HCT116 (cell line): ENCODE measurements around the gene ALG1. TPM values are rescaled to one million over a fixed set of nuclear protein-coding genes. Genes with fewer than 3 reads are reported as not detected.

Experiments
- ATAC-seq: fragments of 200-7000 bp; cut with Tn5 transposase; 2 replicates; pipeline ENCODE4 v1.9.1; 2020; ENCODE audit warnings: mild to moderate bottlenecking, moderate library complexity
- BruUV-seq: library from RNA; stranded (reverse); fragments of 400-500 nt; replicated peaks from 2 replicates; lab custom pipeline; 2021; lab: Mats Ljungman, UMichigan
- CTCF ChIA-PET: fragments of 300-600 bp; sonication (Branson Sonifier 250); formaldehyde crosslinking; loops from one replicate; lab custom pipeline; 2021; ENCODE audit warnings: antibody characterized with exemption; lab: Charles Lee
- POLR2A ChIA-PET: fragments of 300-600, 350-600 bp; sonication (Branson Sonifier 250); formaldehyde crosslinking; loops from one replicate; lab custom pipeline; 2021; ENCODE audit warnings: antibody characterized with exemption; lab: Charles Lee
- RAD21 ChIA-PET, 2 experiments: fragments of 300-600 bp; sonication (Branson Sonifier 250); formaldehyde crosslinking; loops; one replicate each; lab custom pipeline; 2023; ENCODE audit warnings: low total read pairs in 2 of 2; ENCODE audit not compliant: uncharacterized antibody in 2 of 2, unreplicated experiment in 2 of 2, low non-redundant PET in 1 of 2; lab: Charles Lee
- DNase-seq: peaks from one replicate; pipeline ENCODE4 v3.0.0-alpha.2; 2010; ENCODE audit warnings: low read depth, low spot score
- H2AFZ ChIP-seq: fragments of 200-600 bp; shearing (Covaris generic), sonication (generic); 2 replicates; pipeline ENCODE4 v1.6.1; 2017; ENCODE audit warnings: low read depth, mixed run types, mixed read lengths, antibody characterized with exemption, low read length; ENCODE audit not compliant: poor library complexity, severe bottlenecking
- H3K27ac ChIP-seq: 2 replicates; pipeline ENCODE4 v1.5.1; 2012; ENCODE audit warnings: low read depth, low read length
- H3K27me3 ChIP-seq: fragments of 200-600 bp; sonication (generic); 2 replicates; pipeline ENCODE4 v1.6.1; 2016; ENCODE audit warnings: mixed run types, low read length, mixed read lengths; ENCODE audit not compliant: insufficient read depth
- H3K36me3 ChIP-seq, 2 experiments: fragments of 200-500 bp in 1 of 2; fragments of 200-600 bp in 1 of 2; sonication (Bioruptor generic) in 1 of 2; sonication (generic) in 1 of 2; 2 replicates each; pipeline versions ENCODE4 v1.5.1 to v1.6.1; 2014 to 2016; ENCODE audit warnings: low read length in 2 of 2, inconsistent platforms in 1 of 2, mixed read lengths in 1 of 2, mixed run types in 1 of 2; ENCODE audit not compliant: insufficient read depth in 2 of 2, control insufficient read depth in 1 of 2
- H3K4me1 ChIP-seq, 2 experiments: fragments of 200-600 bp in 1 of 2; sonication (generic) in 1 of 2; 2 replicates each; pipeline versions ENCODE4 v1.5.1 to v1.6.1; 2012 to 2017; ENCODE audit warnings: low read length in 2 of 2, inconsistent platforms in 1 of 2, mild to moderate bottlenecking in 1 of 2, mixed read lengths in 1 of 2, mixed run types in 1 of 2, moderate library complexity in 1 of 2; ENCODE audit not compliant: insufficient read depth in 2 of 2, control insufficient read depth in 1 of 2
- H3K4me2 ChIP-seq: fragments of 200-600 bp; sonication (generic); 2 replicates; pipeline ENCODE4 v1.6.1; 2017; ENCODE audit warnings: mixed run types, low read length, mixed read lengths
- H3K4me3 ChIP-seq, 2 experiments: fragments of 200-600 bp in 1 of 2; sonication (generic) in 1 of 2; replicated peaks in 1 of 2; 2 replicates each; pipeline ENCODE4 v1.5.1; 2011 to 2016; ENCODE audit warnings: low read length in 2 of 2, control low read depth in 1 of 2, low read depth in 1 of 2, mild to moderate bottlenecking in 1 of 2, mixed read lengths in 1 of 2, mixed run types in 1 of 2
- H3K79me2 ChIP-seq: fragments of 200-600 bp; sonication (generic); 2 replicates; pipeline ENCODE4 v1.6.1; 2017; ENCODE audit warnings: mild to moderate bottlenecking, mixed run types, low read length, moderate library complexity, mixed read lengths; ENCODE audit not compliant: insufficient read depth
- H3K9ac ChIP-seq: fragments of 200-600 bp; sonication (generic); 2 replicates; pipeline ENCODE4 v1.6.1; 2016; ENCODE audit warnings: low read length, mixed read lengths
- H3K9me2 ChIP-seq: fragments of 200-600 bp; sonication (generic), shearing (Covaris generic); 2 replicates; pipeline ENCODE4 v1.6.1; 2017; ENCODE audit warnings: mixed run types, mild to moderate bottlenecking, moderate library complexity; ENCODE audit not compliant: insufficient read depth
- H3K9me3 ChIP-seq, 2 experiments: fragments of 200-500 bp in 1 of 2; fragments of 200-600 bp in 1 of 2; sonication (Bioruptor generic) in 1 of 2; sonication (generic) in 1 of 2; 2 replicates each; pipeline ENCODE4 v1.6.1; 2014 to 2017; ENCODE audit warnings: low read length in 2 of 2, mixed read lengths in 2 of 2, inconsistent platforms in 1 of 2, low read depth in 1 of 2, mild to moderate bottlenecking in 1 of 2, mixed run types in 1 of 2, moderate library complexity in 1 of 2; ENCODE audit not compliant: control insufficient read depth in 1 of 2, insufficient read depth in 1 of 2
- H4K20me1 ChIP-seq: fragments of 200-600 bp; sonication (generic), shearing (Covaris generic); 2 replicates; pipeline ENCODE4 v1.6.1; 2017; ENCODE audit warnings: mixed run types, mild to moderate bottlenecking, moderate library complexity; ENCODE audit not compliant: insufficient read depth
- CTCF ChIP-seq, 3 experiments: fragments of 200-600 bp in 1 of 3; sonication (generic) in 1 of 3; IDR thresholded peaks in 2 of 3; conservative IDR thresholded peaks in 1 of 3; 2 replicates each; pipeline ENCODE4 v1.5.1; 2012 to 2017; ENCODE audit warnings: low read depth in 2 of 3, low read length in 2 of 3, antibody characterized with exemption in 1 of 3, borderline replicate concordance in 1 of 3, control low read depth in 1 of 3, mild to moderate bottlenecking in 1 of 3, mixed read lengths in 1 of 3, mixed run types in 1 of 3, moderate library complexity in 1 of 3; ENCODE audit not compliant: insufficient read depth in 1 of 3
- EZH2 ChIP-seq: fragments of 200-600 bp; sonication (generic); IDR thresholded peaks from 2 replicates; pipeline ENCODE4 v1.6.1; 2017; ENCODE audit warnings: antibody characterized with exemption, mixed run types
- RAD21 ChIP-seq: IDR thresholded peaks from 2 replicates; pipeline ENCODE4 v1.6.1; 2012; ENCODE audit warnings: low read depth, mild to moderate bottlenecking
- YY1 ChIP-seq: IDR thresholded peaks from 2 replicates; pipeline ENCODE4 v1.6.1; 2011; ENCODE audit warnings: low read length, low read depth, moderate library complexity, mild to moderate bottlenecking; ENCODE audit not compliant: insufficient replicate concordance; ENCODE audit errors: extremely low read depth
- intact Hi-C: fragments of 100-400 bp; cut with micrococcal nuclease; formaldehyde crosslinking; loops from 2 replicates; pipeline ENCODE4 v1.10.0; 2022
- total RNA-seq: library from RNA; stranded (reverse); gene quantifications from one replicate; pipeline ENCODE4 v1.2.1, GENCODE V29; 2021; ENCODE audit not compliant: unreplicated experiment

The ALG1 gene
- total RNA-seq, 1 experiment from 2014 or later = 27.1 TPM

- POLR2A ChIA-PET = no interaction called here
- H3K9ac ChIP-seq = no peak overlapping the region
Observed at GRCh38 chr16:5056352-5056751, 15.3 kb upstream of the ALG1 start.

More at GRCh38 chr16:5056352-5056751, 15.3 kb upstream of the ALG1 start:
- ChIA-PET CTCF (interaction anchor here (0.8 to 1.3 kb wide), 5 partner anchors 9 to 578 kb away, joined by 3 to 8 read pairs (median 3); no protein-coding TSS in a partner anchor), RAD21 (no interaction called here)
- DNase-seq (peak; percentile 37), ATAC-seq (peak; percentile 96)
- H2AFZ ChIP-seq = no peak overlapping the region
- no peaks in the 10 kb centered on the region for H3K36me3 ChIP-seq
- no TSS peak for BruUV-seq
- H3K9me3 ChIP-seq = no peaks in the 10 kb centered on the region
- H3K27ac ChIP-seq = no peak overlapping the region
- H3K4me1 ChIP-seq = peaks cover 0 to 5% of the 10 kb centered on the region in 2 experiments; a peak in 1 of 4 replicates
- H3K79me2 ChIP-seq = no peaks in the 10 kb centered on the region
- no peak overlapping the region for H3K4me3 ChIP-seq
- no peaks in the 10 kb centered on the region for H3K27me3 ChIP-seq
- TF ChIP-seq YY1 = no peak
- no peak for TF ChIP-seq EZH2
- TF ChIP-seq RAD21 = peak; percentile 64
- TF ChIP-seq CTCF (IDR thresholded peaks at IDR 0.05 in 2 of 3, conservative IDR thresholded peaks at IDR 0.05 in 1 of 3; ENCODE audit: borderline replicate concordance in 1 of 3, insufficient read depth in 1 of 3, low read depth in 2 of 3, low read length in 2 of 3) = peak; percentile 44 to 86 (median 82); a peak in 5 of 6 replicates
- H3K9me2 ChIP-seq = no peaks in the 10 kb centered on the region
- intact Hi-C loops = loop anchor here (1.0 kb wide), 1 partner anchor 36 kb away; no protein-coding TSS in a partner anchor
- H3K4me2 ChIP-seq = peak overlapping the region; percentile 3; the same call in 1 of the 2 replicates
- no peaks in the 10 kb centered on the region for H4K20me1 ChIP-seq
